ENCODE measurements around the gene ABCA9. TPM values are rescaled to one million over a fixed set of nuclear protein-coding genes. Genes with fewer than 3 reads are reported as not detected.

ABCA9 gene
- polyA plus RNA-seq, 1 donor from 2014 or later, result 0.69 TPM

DNA sequence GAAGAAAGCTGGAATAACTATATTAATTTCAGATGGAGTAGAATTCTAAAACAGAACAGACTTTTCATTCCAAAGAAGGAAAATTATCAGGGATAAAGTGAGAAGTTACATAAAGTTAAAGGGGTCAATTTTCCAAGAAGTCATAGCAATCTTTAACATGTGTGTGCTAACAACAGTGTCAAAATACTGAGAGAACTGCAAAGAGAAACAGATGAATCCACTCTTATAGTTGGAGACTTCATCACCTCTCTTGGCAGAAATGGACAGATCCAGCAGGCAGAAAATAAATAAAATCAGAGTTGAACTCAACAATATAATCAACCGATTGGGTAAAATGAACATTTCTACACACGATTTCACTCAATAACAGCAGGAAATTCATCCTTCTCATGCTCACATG is 5.4 kb downstream of the ABCA9 start:
- TF ChIP-seq EP300 (conservative IDR thresholded peaks at IDR 0.05; ENCODE audit: poor library complexity, severe bottlenecking), result no peak
- TF ChIP-seq SMC3 (conservative IDR thresholded peaks at IDR 0.05; ENCODE audit: poor library complexity), result no peak
- no peak for TF ChIP-seq CTCF (IDR thresholded peaks at IDR 0.05; ENCODE audit: poor library complexity, severe bottlenecking)
- TF ChIP-seq TAF1 (IDR thresholded peaks at IDR 0.05; ENCODE audit: low read depth), result no peak
- TF ChIP-seq, protein P1, sequence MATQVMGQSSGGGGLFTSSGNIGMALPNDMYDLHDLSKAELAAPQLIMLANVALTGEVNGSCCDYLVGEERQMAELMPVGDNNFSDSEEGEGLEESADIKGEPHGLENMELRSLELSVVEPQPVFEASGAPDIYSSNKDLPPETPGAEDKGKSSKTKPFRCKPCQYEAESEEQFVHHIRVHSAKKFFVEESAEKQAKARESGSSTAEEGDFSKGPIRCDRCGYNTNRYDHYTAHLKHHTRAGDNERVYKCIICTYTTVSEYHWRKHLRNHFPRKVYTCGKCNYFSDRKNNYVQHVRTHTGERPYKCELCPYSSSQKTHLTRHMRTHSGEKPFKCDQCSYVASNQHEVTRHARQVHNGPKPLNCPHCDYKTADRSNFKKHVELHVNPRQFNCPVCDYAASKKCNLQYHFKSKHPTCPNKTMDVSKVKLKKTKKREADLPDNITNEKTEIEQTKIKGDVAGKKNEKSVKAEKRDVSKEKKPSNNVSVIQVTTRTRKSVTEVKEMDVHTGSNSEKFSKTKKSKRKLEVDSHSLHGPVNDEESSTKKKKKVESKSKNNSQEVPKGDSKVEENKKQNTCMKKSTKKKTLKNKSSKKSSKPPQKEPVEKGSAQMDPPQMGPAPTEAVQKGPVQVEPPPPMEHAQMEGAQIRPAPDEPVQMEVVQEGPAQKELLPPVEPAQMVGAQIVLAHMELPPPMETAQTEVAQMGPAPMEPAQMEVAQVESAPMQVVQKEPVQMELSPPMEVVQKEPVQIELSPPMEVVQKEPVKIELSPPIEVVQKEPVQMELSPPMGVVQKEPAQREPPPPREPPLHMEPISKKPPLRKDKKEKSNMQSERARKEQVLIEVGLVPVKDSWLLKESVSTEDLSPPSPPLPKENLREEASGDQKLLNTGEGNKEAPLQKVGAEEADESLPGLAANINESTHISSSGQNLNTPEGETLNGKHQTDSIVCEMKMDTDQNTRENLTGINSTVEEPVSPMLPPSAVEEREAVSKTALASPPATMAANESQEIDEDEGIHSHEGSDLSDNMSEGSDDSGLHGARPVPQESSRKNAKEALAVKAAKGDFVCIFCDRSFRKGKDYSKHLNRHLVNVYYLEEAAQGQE (IDR thresholded peaks at IDR 0.05; ENCODE audit: borderline replicate concordance), result no peak
- TF ChIP-seq POLR2AphosphoS5 (IDR thresholded peaks at IDR 0.05), result no peak
- no peak for TF ChIP-seq EZH2 (IDR thresholded peaks at IDR 0.05; ENCODE audit: borderline replicate concordance, insufficient read depth, low read length, poor library complexity, severe bottlenecking)
- no peak for TF ChIP-seq MXI1 (conservative IDR thresholded peaks at IDR 0.05; ENCODE audit: poor library complexity, severe bottlenecking)
- no peaks in the 10 kb centered on the region for H3F3A ChIP-seq (ENCODE audit: insufficient read depth, low read length, poor library complexity, severe bottlenecking)
- no peak overlapping the region for H3K27ac ChIP-seq (ENCODE audit: low read length)

GRCh38 chr17:69050999-69051775 is 9.5 kb downstream of the ABCA9 start:
- H3K4me3 ChIP-seq (ENCODE audit: low read length), result no peak overlapping the region
- H3F3A ChIP-seq (ENCODE audit: insufficient read depth, low read length, poor library complexity, severe bottlenecking), result no peaks in the 10 kb centered on the region
- no peaks in the 10 kb centered on the region for H3K9me3 ChIP-seq (ENCODE audit: low read length)
- H3K9ac ChIP-seq (ENCODE audit: low read length), result no peak overlapping the region
- H3K27me3 ChIP-seq (ENCODE audit: insufficient read depth, low read depth, low read length), result no peaks in the 10 kb centered on the region
- H3K4me2 ChIP-seq (ENCODE audit: low read length), result no peak overlapping the region
- H3K9me2 ChIP-seq (ENCODE audit: insufficient read depth, low read length), result no peaks in the 10 kb centered on the region
- H3K36me3 ChIP-seq (ENCODE audit: insufficient read depth, low read length), result no peaks in the 10 kb centered on the region
- H3K27ac ChIP-seq (ENCODE audit: low read length), result no peak overlapping the region
- no peak overlapping the region for H2AFZ ChIP-seq (ENCODE audit: low read depth, low read length)
- no peaks in the 10 kb centered on the region for H3K79me2 ChIP-seq (replicated peaks; ENCODE audit: insufficient read depth, low read length)
- TF ChIP-seq TAF1 (IDR thresholded peaks at IDR 0.05; ENCODE audit: low read depth) (no peak), MXI1 (conservative IDR thresholded peaks at IDR 0.05; ENCODE audit: poor library complexity, severe bottlenecking) (no peak), POLR2AphosphoS5 (IDR thresholded peaks at IDR 0.05) (no peak)
- no peaks in the 10 kb centered on the region for H4K20me1 ChIP-seq (ENCODE audit: insufficient read depth)

More for the DNA sequence above, 5.4 kb downstream of the ABCA9 start:
- Histone ChIP-seq H4K20me1 (ENCODE audit: insufficient read depth) (no peaks in the 10 kb centered on the region), H3K9ac (ENCODE audit: low read length) (no peak overlapping the region), H3K27me3 (ENCODE audit: insufficient read depth, low read depth, low read length) (no peaks in the 10 kb centered on the region), H2AFZ (ENCODE audit: low read depth, low read length) (no peak overlapping the region), H3K4me3 (ENCODE audit: low read length) (no peak overlapping the region), H3K36me3 (ENCODE audit: insufficient read depth, low read length) (no peaks in the 10 kb centered on the region), H3K79me2 (replicated peaks; ENCODE audit: insufficient read depth, low read length) (no peaks in the 10 kb centered on the region), H3K9me2 (ENCODE audit: insufficient read depth, low read length) (no peaks in the 10 kb centered on the region), H3K4me2 (ENCODE audit: low read length) (no peak overlapping the region), H3K9me3 (ENCODE audit: low read length) (no peaks in the 10 kb centered on the region)

All from neural cell (in vitro differentiated cells).